Hepatocyte (in vitro differentiated cells): Measurements from ENCODE around the gene CFAP90. TPM values are rescaled to one million over a fixed set of nuclear protein-coding genes. Genes with fewer than 3 reads are reported as not detected.

Experiments
- DNase-seq: peaks from one replicate; pipeline ENCODE4 v3.0.0-alpha.2; 2016; ENCODE audit warnings: low spot score
- H2AFZ ChIP-seq: fragments of 200-600 bp; sonication (generic); 2 replicates; pipeline ENCODE4 v1.6.0; 2016; ENCODE audit warnings: antibody characterized with exemption, mild to moderate bottlenecking
- H3K27ac ChIP-seq: fragments of 200-600 bp; sonication (generic); 2 replicates; pipeline ENCODE4 v1.5.1; 2016; ENCODE audit warnings: mild to moderate bottlenecking
- H3K27me3 ChIP-seq: fragments of 200-600 bp; sonication (generic); 2 replicates; pipeline ENCODE4 v1.6.1; 2016
- H3K36me3 ChIP-seq: fragments of 200-600 bp; sonication (generic); replicated peaks from 2 replicates; pipeline ENCODE4 v1.5.1; 2016; ENCODE audit warnings: low read depth; ENCODE audit not compliant: insufficient read depth
- H3K4me1 ChIP-seq: fragments of 200-600 bp; sonication (generic); 2 replicates; pipeline ENCODE4 v1.5.1; 2016; ENCODE audit warnings: mild to moderate bottlenecking, moderate library complexity; ENCODE audit not compliant: insufficient read depth
- H3K4me2 ChIP-seq: fragments of 200-600 bp; sonication (generic); 2 replicates; pipeline ENCODE4 v1.6.0; 2016
- H3K4me3 ChIP-seq: fragments of 200-600 bp; sonication (generic); 2 replicates; pipeline ENCODE4 v1.5.1; 2016; ENCODE audit warnings: mild to moderate bottlenecking
- H3K79me2 ChIP-seq: fragments of 200-600 bp; sonication (generic); 2 replicates; pipeline ENCODE4 v1.6.0; 2017; ENCODE audit warnings: mild to moderate bottlenecking
- H3K9me2 ChIP-seq: fragments of 200-600 bp; sonication (generic); replicated peaks from 2 replicates; pipeline ENCODE4 v1.6.0; 2017; ENCODE audit warnings: mild to moderate bottlenecking; ENCODE audit not compliant: insufficient read depth
- H3K9me3 ChIP-seq: fragments of 200-600 bp; sonication (generic); 2 replicates; pipeline ENCODE4 v1.5.1; 2016; ENCODE audit warnings: low read depth, mild to moderate bottlenecking
- H4K20me1 ChIP-seq: fragments of 200-600 bp; sonication (generic); 2 replicates; pipeline ENCODE4 v1.6.0; 2016; ENCODE audit warnings: mild to moderate bottlenecking; ENCODE audit not compliant: insufficient read depth, poor library complexity, severe bottlenecking
- EZH2 ChIP-seq: fragments of 200-600 bp; sonication (generic); IDR thresholded peaks from 2 replicates; pipeline ENCODE4 v1.6.1; 2016; ENCODE audit warnings: antibody characterized with exemption, mild to moderate bottlenecking, borderline replicate concordance
- EZH2phosphoT487 ChIP-seq: fragments of 200-600 bp; sonication (generic); IDR thresholded peaks from one replicate; pipeline ENCODE4 v1.6.1; 2018; ENCODE audit warnings: antibody characterized with exemption, mild to moderate bottlenecking, low read depth, moderate library complexity; ENCODE audit not compliant: unreplicated experiment, severe bottlenecking
- WGBS: methylation state at CpG from one replicate; pipeline ENCODE4 v1.1.6; 2016; ENCODE audit warnings: low lambda C conversion rate; ENCODE audit errors: missing lambda C conversion rate; 5-methylcytosine and 5-hydroxymethylcytosine counted together
- polyA plus RNA-seq: library from polyadenylated mRNA; unstranded; fragments of >200 nt; fragmentation: Nextera tagmentation; extraction: Ambion mirVana; gene quantifications from 2 replicates; pipeline ENCODE4 v1.2.1, GENCODE V29; 2016
- total RNA-seq: library from RNA; depleted of rRNA; stranded (reverse); fragments of >200 nt; gene quantifications from 2 replicates; pipeline ENCODE4 v1.2.3, GENCODE V29; 2014
- TF ChIP-seq, protein P1 (sequence below): fragments of 200-600 bp; sonication (generic); IDR thresholded peaks from 2 replicates; pipeline ENCODE4 v1.5.1; 2016; ENCODE audit warnings: antibody characterized with exemption, mild to moderate bottlenecking; ENCODE audit not compliant: poor library complexity

The CFAP90 gene
- total and polyA plus RNA-seq, 2 experiments from 2014 or later, result 0.30 to 1.0 TPM

DNA sequence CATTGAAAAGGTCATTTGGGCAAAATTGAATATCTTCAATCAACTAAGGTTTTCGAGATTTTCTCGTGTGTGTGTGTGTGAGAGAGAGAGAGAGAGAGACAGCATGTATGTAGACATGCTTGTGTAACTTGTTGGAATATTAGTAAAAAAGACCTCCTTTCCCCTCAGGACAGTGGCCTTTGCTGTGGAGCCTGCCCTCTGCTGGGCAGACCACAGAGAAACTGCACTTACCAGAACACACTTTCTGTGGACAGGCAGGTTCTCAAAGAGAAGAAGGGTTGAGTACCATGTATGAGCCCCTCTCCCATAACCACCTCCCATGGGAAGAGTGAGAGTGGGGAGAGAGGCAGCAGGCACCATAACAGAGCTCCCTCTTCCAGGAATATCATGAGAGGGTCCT, 45.6 kb downstream of the CFAP90 start:
- no peak for DNase-seq
- no peaks in the 10 kb centered on the region for H3K79me2 ChIP-seq
- WGBS, result 81% methylated on average over 2 of the region's 2 CpGs
- H3K9me2 ChIP-seq, result no peaks in the 10 kb centered on the region
- no peak overlapping the region for H3K4me3 ChIP-seq
- no peaks in the 10 kb centered on the region for H4K20me1 ChIP-seq
- no peaks in the 10 kb centered on the region for H3K27me3 ChIP-seq
- H3K27ac ChIP-seq, result no peak overlapping the region
- H3K4me1 ChIP-seq, result no peaks in the 10 kb centered on the region
- H2AFZ ChIP-seq, result no peak overlapping the region
- H3K36me3 ChIP-seq, result no peaks in the 10 kb centered on the region
- H3K4me2 ChIP-seq, result no peak overlapping the region
- no peaks in the 10 kb centered on the region for H3K9me3 ChIP-seq
- TF ChIP-seq EZH2, result no peak
- TF ChIP-seq, protein P1, sequence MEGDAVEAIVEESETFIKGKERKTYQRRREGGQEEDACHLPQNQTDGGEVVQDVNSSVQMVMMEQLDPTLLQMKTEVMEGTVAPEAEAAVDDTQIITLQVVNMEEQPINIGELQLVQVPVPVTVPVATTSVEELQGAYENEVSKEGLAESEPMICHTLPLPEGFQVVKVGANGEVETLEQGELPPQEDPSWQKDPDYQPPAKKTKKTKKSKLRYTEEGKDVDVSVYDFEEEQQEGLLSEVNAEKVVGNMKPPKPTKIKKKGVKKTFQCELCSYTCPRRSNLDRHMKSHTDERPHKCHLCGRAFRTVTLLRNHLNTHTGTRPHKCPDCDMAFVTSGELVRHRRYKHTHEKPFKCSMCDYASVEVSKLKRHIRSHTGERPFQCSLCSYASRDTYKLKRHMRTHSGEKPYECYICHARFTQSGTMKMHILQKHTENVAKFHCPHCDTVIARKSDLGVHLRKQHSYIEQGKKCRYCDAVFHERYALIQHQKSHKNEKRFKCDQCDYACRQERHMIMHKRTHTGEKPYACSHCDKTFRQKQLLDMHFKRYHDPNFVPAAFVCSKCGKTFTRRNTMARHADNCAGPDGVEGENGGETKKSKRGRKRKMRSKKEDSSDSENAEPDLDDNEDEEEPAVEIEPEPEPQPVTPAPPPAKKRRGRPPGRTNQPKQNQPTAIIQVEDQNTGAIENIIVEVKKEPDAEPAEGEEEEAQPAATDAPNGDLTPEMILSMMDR, result peak; percentile 34
- no peak for TF ChIP-seq EZH2phosphoT487

DNA sequence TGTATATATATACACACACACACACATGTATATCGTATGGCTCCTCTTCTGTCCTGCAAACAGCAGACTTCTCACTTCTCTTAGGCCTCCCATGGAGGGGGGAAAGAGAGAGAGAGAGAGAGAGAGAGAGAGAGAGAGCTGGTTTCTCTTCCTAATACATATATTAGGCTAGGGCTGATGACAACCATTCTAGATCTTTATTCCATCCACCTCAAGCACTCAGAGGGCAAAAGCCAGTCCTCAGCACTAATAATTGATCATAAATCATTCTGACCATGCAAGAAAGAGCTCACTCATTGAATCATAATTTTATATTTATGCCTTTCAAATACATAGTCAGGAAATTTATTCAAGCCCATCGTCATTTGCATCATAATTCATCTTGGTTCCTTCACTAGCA, 47.0 kb downstream of the CFAP90 start:
- Histone ChIP-seq H3K4me2 (no peak overlapping the region), H3K36me3 (no peaks in the 10 kb centered on the region), H4K20me1 (no peaks in the 10 kb centered on the region), H3K4me3 (no peak overlapping the region), H3K27ac (no peak overlapping the region), H3K9me2 (no peaks in the 10 kb centered on the region), H3K9me3 (no peaks in the 10 kb centered on the region), H2AFZ (no peak overlapping the region), H3K27me3 (no peaks in the 10 kb centered on the region), H3K79me2 (no peaks in the 10 kb centered on the region), H3K4me1 (no peaks in the 10 kb centered on the region)
- no peak for TF ChIP-seq EZH2
- TF ChIP-seq EZH2phosphoT487, result no peak
- TF ChIP-seq, protein P1, result no peak
- WGBS, result 76% methylated on average over 2 of the region's 2 CpGs
- DNase-seq, result no peak

DNA sequence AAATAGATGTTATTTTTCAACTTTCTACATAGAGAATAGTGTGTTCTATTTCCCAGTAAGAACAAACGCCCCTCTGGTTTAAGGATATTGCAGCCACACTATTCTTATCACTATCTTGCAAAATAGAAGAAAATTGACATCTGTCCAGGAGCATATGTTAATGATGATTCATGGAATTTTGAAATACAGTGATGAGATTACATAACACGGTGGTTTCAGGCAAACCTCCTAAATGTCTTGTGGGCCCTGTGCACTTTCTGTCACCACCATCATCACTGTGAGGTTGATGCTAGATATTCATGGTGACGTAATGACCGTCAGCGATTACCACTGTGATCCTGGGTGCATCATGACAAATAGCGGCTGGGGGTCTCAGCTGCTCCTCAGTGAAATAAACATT, 48.1 kb downstream of the CFAP90 start:
- no peaks in the 10 kb centered on the region for H3K4me1 ChIP-seq
- H4K20me1 ChIP-seq, result no peaks in the 10 kb centered on the region
- no peak overlapping the region for H3K4me3 ChIP-seq
- DNase-seq, result no peak
- H3K79me2 ChIP-seq, result no peaks in the 10 kb centered on the region
- H2AFZ ChIP-seq, result no peak overlapping the region
- no peak overlapping the region for H3K4me2 ChIP-seq
- H3K9me3 ChIP-seq, result no peaks in the 10 kb centered on the region
- no peaks in the 10 kb centered on the region for H3K9me2 ChIP-seq
- H3K36me3 ChIP-seq, result no peaks in the 10 kb centered on the region
- TF ChIP-seq EZH2phosphoT487 (no peak), EZH2 (no peak)
- TF ChIP-seq, protein P1, result no peak
- H3K27ac ChIP-seq, result no peak overlapping the region
- WGBS, result 89% methylated on average over 6 of the region's 6 CpGs
- no peaks in the 10 kb centered on the region for H3K27me3 ChIP-seq
